Left ventricle myocardium inferior (tissue), 1 donor: Measurements from ENCODE around the gene VSIG2. TPM values are rescaled to one million over a fixed set of nuclear protein-coding genes. Genes with fewer than 3 reads are reported as not detected.

Source experiments
- DNase-seq: peaks from one replicate; pipeline ENCODE4 v3.0.0-alpha.2; 2020
- H3K27ac ChIP-seq: fragments of 200-600 bp; replicated peaks from 2 replicates; pipeline ENCODE4 v1.8.0; 2021
- H3K27me3 ChIP-seq: fragments of 200-600 bp; 2 replicates; pipeline ENCODE4 v1.8.0; 2021; ENCODE audit warnings: low read depth
- H3K36me3 ChIP-seq: fragments of 200-600 bp; 2 replicates; pipeline ENCODE4 v1.8.0; 2021
- H3K4me1 ChIP-seq: fragments of 200-600 bp; 2 replicates; pipeline ENCODE4 v1.8.0; 2021
- H3K4me3 ChIP-seq: fragments of 200-600 bp; 2 replicates; pipeline ENCODE4 v1.8.0; 2021; ENCODE audit warnings: mild to moderate bottlenecking, moderate library complexity
- H3K9me3 ChIP-seq: fragments of 200-600 bp; replicated peaks from 2 replicates; pipeline ENCODE4 v1.8.0; 2021
- intact Hi-C: fragments of 100-400 bp; cut with micrococcal nuclease; formaldehyde crosslinking; loops from one replicate; pipeline ENCODE4 v1.11.0; 2022
- total RNA-seq: library from RNA; stranded (reverse); fragmentation: NEBNext Ultra II Directional; extraction: Animal tissue kit (Norgen Biotek cat#: 25700); gene quantifications from one replicate; pipeline ENCODE4 v1.2.1, GENCODE V29; 2021
- TF ChIP-seq, protein P1 (sequence below): fragments of 200-600 bp; IDR thresholded peaks from 2 replicates; pipeline ENCODE4 v1.8.0; 2021; ENCODE audit warnings: antibody characterized with exemption, mild to moderate bottlenecking, borderline replicate concordance
- donor health status: DM: no; HTN: yes; CAD: no; lungs with severe emphysema.

VSIG2 gene
- total RNA-seq, 1 donor from 2014 or later, result 1.2 TPM

DNA sequence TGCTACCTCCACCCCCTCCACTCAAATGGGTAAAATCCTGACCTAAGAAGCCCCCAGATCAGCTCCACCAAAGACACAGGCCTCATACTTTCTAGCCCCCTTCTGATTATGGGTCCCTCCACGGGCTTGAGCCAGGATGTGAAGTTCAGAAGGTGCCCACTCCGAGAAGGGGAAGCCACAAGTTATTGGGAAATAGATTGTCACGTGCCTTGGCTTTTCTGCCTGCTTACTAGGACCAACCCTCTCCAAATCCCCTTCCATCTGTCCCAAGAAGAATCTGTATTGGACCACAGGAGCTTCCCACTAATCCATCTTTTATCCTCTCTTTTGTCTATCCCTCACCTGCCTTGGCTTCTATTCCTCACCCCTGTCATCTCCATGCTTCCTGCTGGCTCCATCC is 15.3 kb downstream of the VSIG2 start:
- TF ChIP-seq, protein P1, sequence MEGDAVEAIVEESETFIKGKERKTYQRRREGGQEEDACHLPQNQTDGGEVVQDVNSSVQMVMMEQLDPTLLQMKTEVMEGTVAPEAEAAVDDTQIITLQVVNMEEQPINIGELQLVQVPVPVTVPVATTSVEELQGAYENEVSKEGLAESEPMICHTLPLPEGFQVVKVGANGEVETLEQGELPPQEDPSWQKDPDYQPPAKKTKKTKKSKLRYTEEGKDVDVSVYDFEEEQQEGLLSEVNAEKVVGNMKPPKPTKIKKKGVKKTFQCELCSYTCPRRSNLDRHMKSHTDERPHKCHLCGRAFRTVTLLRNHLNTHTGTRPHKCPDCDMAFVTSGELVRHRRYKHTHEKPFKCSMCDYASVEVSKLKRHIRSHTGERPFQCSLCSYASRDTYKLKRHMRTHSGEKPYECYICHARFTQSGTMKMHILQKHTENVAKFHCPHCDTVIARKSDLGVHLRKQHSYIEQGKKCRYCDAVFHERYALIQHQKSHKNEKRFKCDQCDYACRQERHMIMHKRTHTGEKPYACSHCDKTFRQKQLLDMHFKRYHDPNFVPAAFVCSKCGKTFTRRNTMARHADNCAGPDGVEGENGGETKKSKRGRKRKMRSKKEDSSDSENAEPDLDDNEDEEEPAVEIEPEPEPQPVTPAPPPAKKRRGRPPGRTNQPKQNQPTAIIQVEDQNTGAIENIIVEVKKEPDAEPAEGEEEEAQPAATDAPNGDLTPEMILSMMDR, result no peak
- H3K27ac ChIP-seq, result no peak overlapping the region
- no peak overlapping the region for H3K4me3 ChIP-seq
- peaks cover 22% of the 10 kb centered on the region for H3K4me1 ChIP-seq
- H3K36me3 ChIP-seq, result no peaks in the 10 kb centered on the region
- H3K9me3 ChIP-seq, result no peaks in the 10 kb centered on the region
- intact Hi-C loops, result no loop called here
- DNase-seq, result no peak
- H3K27me3 ChIP-seq, result peaks cover 44% of the 10 kb centered on the region

DNA sequence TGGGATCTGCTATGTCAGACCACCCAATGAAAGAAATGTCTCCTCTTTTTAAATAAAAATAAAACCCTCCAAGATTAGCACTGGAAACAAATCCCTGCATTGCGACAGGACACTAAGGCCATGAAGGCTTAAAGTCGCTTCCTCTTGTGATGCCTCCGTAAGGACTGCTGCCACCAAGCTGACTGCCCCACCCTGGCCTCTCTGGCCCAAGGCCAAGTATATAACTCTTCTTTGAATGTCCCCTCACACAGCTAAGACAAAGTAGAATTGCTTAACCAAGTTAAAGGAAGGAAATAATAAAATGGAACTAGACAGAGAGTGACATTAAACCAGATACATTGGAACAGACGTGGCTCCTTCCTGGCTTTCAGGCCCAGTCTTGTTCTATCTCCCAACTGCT is 19.8 kb downstream of the VSIG2 start:
- intact Hi-C loops, result no loop called here
- no peak overlapping the region for H3K4me3 ChIP-seq
- no peaks in the 10 kb centered on the region for H3K4me1 ChIP-seq
- TF ChIP-seq, protein P1, result no peak
- DNase-seq, result no peak
- H3K27me3 ChIP-seq, result peaks cover 6% of the 10 kb centered on the region
- H3K9me3 ChIP-seq, result no peaks in the 10 kb centered on the region
- H3K27ac ChIP-seq, result no peak overlapping the region
- no peaks in the 10 kb centered on the region for H3K36me3 ChIP-seq

DNA sequence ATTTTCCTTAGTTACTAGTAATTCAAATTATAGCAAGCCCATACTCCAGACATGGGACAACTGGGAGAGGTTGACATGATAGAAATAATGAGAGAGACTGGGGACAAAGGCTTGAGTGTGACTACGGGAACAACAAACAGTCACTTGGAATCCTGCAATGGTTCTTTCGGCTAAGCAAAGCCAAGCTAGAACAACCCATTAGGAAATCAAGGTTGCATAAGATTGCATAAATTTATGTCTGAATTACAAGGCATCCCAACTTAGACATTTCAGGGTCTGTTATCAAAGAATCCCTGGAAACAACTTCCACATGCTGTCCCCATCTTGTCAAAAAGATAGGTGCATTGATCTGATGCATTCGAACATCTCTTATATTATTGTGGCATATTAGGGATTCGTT is 22.5 kb downstream of the VSIG2 start:
- intact Hi-C loops, result no loop called here
- Histone ChIP-seq H3K36me3 (no peaks in the 10 kb centered on the region), H3K4me1 (peaks cover 18% of the 10 kb centered on the region), H3K4me3 (no peak overlapping the region), H3K27ac (no peak overlapping the region), H3K9me3 (no peaks in the 10 kb centered on the region), H3K27me3 (peaks cover 26% of the 10 kb centered on the region)
- DNase-seq, result no peak
- TF ChIP-seq, protein P1, result no peak

DNA sequence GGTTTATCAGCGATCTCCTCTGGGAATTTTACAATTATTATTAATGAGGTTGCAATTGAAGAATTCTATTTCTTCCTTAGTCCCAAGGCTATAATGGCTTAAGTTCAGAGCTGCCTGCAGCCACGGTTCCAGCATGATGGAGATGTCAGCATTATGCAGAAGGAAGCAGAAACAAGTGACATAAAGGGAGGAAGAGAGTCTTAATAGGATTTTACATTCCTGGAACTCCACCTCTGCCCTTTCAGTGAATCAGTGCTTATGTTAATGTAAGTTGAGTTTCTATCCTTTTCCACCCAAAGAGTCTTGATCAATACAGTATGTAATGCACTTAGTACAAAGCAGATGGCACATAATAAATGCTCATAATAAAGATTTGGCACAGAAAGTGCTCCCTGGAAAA is 23.9 kb downstream of the VSIG2 start:
- Histone ChIP-seq H3K27me3 (peaks cover 40% of the 10 kb centered on the region), H3K36me3 (no peaks in the 10 kb centered on the region), H3K27ac (no peak overlapping the region), H3K9me3 (no peaks in the 10 kb centered on the region), H3K4me3 (no peak overlapping the region), H3K4me1 (peaks cover 18% of the 10 kb centered on the region)
- DNase-seq, result no peak
- TF ChIP-seq, protein P1, result no peak
- intact Hi-C loops, result no loop called here

DNA sequence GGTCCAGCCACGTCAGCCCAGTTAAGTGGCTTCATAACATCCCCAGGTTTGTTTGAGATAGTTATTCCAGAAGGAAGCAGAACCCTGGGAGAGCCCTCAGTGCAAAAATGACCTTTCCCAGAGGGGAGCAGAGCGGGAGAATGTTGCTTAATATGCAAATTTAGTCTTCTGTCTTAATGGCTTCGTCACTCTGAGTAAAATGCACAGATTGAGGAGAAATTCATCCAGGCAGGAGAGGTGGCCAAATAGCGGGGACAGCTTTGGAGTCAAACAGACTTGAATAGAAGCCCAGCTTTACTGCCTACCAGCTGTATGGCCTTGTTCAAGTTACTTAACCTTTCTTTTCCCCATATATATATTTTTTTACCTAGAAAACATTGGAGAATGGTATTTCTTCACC is 24.6 kb downstream of the VSIG2 start:
- Histone ChIP-seq H3K9me3 (no peaks in the 10 kb centered on the region), H3K4me3 (no peak overlapping the region), H3K27ac (no peak overlapping the region), H3K4me1 (peaks cover 18% of the 10 kb centered on the region), H3K36me3 (no peaks in the 10 kb centered on the region), H3K27me3 (peaks cover 47% of the 10 kb centered on the region)
- DNase-seq, result no peak
- intact Hi-C loops, result no loop called here
- TF ChIP-seq, protein P1, result no peak

DNA sequence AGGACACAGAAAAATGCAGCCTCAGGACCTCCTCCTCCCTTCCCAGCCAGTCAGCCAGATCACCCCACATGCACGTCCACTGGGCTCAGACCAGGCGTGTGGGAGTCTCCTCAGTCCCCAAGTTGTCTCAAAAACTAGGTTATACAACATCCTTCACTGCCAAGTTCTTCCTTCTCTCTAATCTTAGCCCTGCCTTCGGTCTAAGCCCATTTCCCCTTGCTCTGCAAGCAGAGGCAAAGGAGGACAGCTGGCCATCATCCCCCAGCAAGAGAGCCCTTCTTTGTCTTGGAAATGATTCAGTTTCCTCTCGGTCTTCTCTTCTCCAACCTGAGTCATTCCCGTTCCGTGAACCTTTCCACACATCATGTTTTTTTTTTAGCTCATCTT is 26.3 kb downstream of the VSIG2 start:
- intact Hi-C loops, result no loop called here
- TF ChIP-seq, protein P1, result no peak
- H3K27me3 ChIP-seq, result peaks cover 65% of the 10 kb centered on the region
- H3K27ac ChIP-seq, result peak overlapping the region; percentile 49
- H3K36me3 ChIP-seq, result no peaks in the 10 kb centered on the region
- DNase-seq, result no peak
- no peaks in the 10 kb centered on the region for H3K9me3 ChIP-seq
- H3K4me3 ChIP-seq, result no peak overlapping the region
- peaks cover 18% of the 10 kb centered on the region for H3K4me1 ChIP-seq
